NCI-H1092 (cell line): Measurements from ENCODE around the gene ADAMTSL2.
A peak's percentile ranks its signal among the peaks of the same experiment; 100 is the strongest.
"Not testable (repeated sequence)": the region's sequence is repeated elsewhere in the genome, so short reads cannot be mapped to it uniquely, and the experiment has no call there.

Source experiments
- DNase-seq: peaks from one replicate; lab custom pipeline; 2025; lab: John Stamatoyannopoulos, UW

The ADAMTSL2 gene

GRCh38 chr9:133558191-133559126 is 24.0 kb downstream of the ADAMTSL2 start:
- DNase-seq: no peak

GRCh38 chr9:133560311-133560710 is 25.8 kb downstream of the ADAMTSL2 start:
- no peak for DNase-seq

- DNase-seq: no peak
Measured at GRCh38 chr9:133560944-133561343, 26.4 kb downstream of the ADAMTSL2 start.

GRCh38 chr9:133561976-133562554 is 27.6 kb downstream of the ADAMTSL2 start:
- DNase-seq: no peak

GRCh38 chr9:133562611-133563290 is 28.2 kb downstream of the ADAMTSL2 start:
- no peak for DNase-seq

GRCh38 chr9:133563291-133563796 is 28.8 kb downstream of the ADAMTSL2 start:
- no peak for DNase-seq

GRCh38 chr9:133563814-133564213 is 29.3 kb downstream of the ADAMTSL2 start:
- DNase-seq: not testable (repeated sequence)

- DNase-seq: no peak
Measured at GRCh38 chr9:133564451-133565116, 30.1 kb downstream of the ADAMTSL2 start.

GRCh38 chr9:133566382-133566781 is 31.9 kb downstream of the ADAMTSL2 start:
- no peak for DNase-seq

- DNase-seq: no peak
Measured at GRCh38 chr9:133566817-133567216, 32.3 kb downstream of the ADAMTSL2 start.

- DNase-seq: no peak
Measured at GRCh38 chr9:133568186-133568585, 33.7 kb downstream of the ADAMTSL2 start.

- DNase-seq: no peak
Measured at GRCh38 chr9:133569121-133569785, 34.7 kb downstream of the ADAMTSL2 start.

GRCh38 chr9:133569891-133570690 is 35.6 kb downstream of the ADAMTSL2 start:
- no peak for DNase-seq

GRCh38 chr9:133570691-133571080 is 36.2 kb downstream of the ADAMTSL2 start:
- DNase-seq: no peak

GRCh38 chr9:133571391-133571890 is 36.9 kb downstream of the ADAMTSL2 start:
- no peak for DNase-seq

GRCh38 chr9:133571896-133572595 is 37.5 kb downstream of the ADAMTSL2 start:
- no peak for DNase-seq

GRCh38 chr9:133572821-133573361 is 38.4 kb downstream of the ADAMTSL2 start:
- DNase-seq: peak; percentile 80

GRCh38 chr9:133573791-133574515 is 39.4 kb downstream of the ADAMTSL2 start:
- no peak for DNase-seq

GRCh38 chr9:133574771-133575170 is 40.3 kb downstream of the ADAMTSL2 start:
- DNase-seq: no peak
